Endothelial cell of umbilical vein (primary cell): ENCODE results near the gene RNF224. TPM values are rescaled to one million over a fixed set of nuclear protein-coding genes. Genes with fewer than 3 reads are reported as not detected.

Source experiments
- BruUV-seq: library from RNA; stranded (reverse); fragments of 400-500 nt; replicated peaks from 2 replicates; lab custom pipeline; 2021; lab: Mats Ljungman, UMichigan
- CTCF ChIA-PET: fragments of 300-600, 350-600 bp; sonication (Branson Sonifier 250); formaldehyde crosslinking; loops from one replicate; lab custom pipeline; 2021; ENCODE audit warnings: antibody characterized with exemption, inconsistent platforms; lab: Charles Lee
- POLR2A ChIA-PET: fragments of 300-600, 350-600 bp; sonication (Branson Sonifier 250); formaldehyde crosslinking; loops from one replicate; lab custom pipeline; 2021; ENCODE audit warnings: antibody characterized with exemption, inconsistent platforms; lab: Charles Lee
- DNase-seq: peaks from one replicate; pipeline ENCODE4 v3.0.0-alpha.2; 2011; ENCODE audit warnings: low read depth, low spot score
- FAIRE-seq: peaks from 2 replicates; lab custom pipeline; 2011; peaks lifted over from hg19 to GRCh38; lab: Jason Lieb, UNC
- H2AFZ ChIP-seq: 2 replicates; pipeline ENCODE4 v1.6.0; 2012; ENCODE audit warnings: low read depth, low read length, control low read depth, inconsistent platforms
- H3K27ac ChIP-seq: 2 replicates; pipeline ENCODE4 v1.5.1; 2011; ENCODE audit warnings: low read depth, mild to moderate bottlenecking, control low read depth, low read length, moderate library complexity; ENCODE audit not compliant: insufficient read depth
- H3K27me3 ChIP-seq, 2 experiments: 2 replicates each; pipeline versions ENCODE4 v1.6.0 to v1.6.1; 2011; ENCODE audit warnings: low read length in 2 of 2, mixed read lengths in 1 of 2; ENCODE audit not compliant: control insufficient read depth in 2 of 2, insufficient read depth in 2 of 2
- H3K36me3 ChIP-seq, 2 experiments: 2 replicates in 1 of 2; 3 replicates in 1 of 2; pipeline ENCODE4 v1.5.1; 2011; ENCODE audit warnings: low read length in 2 of 2, mild to moderate bottlenecking in 1 of 2, moderate library complexity in 1 of 2; ENCODE audit not compliant: control insufficient read depth in 2 of 2, insufficient read depth in 2 of 2; ENCODE audit errors: extremely low read depth in 1 of 2
- H3K4me1 ChIP-seq: 3 replicates; pipeline ENCODE4 v1.5.1; 2011; ENCODE audit warnings: mild to moderate bottlenecking, low read length; ENCODE audit not compliant: control insufficient read depth, insufficient read depth; ENCODE audit errors: extremely low read depth
- H3K4me2 ChIP-seq: 2 replicates; pipeline ENCODE4 v1.6.1; 2011; ENCODE audit warnings: low read length, control low read depth, mixed read lengths; ENCODE audit not compliant: insufficient read depth
- H3K4me3 ChIP-seq, 3 experiments: fragments of 200-600 bp in 1 of 3; sonication (generic), shearing (Covaris generic) in 1 of 3; replicated peaks in 1 of 3; 2 replicates each; pipeline ENCODE4 v1.5.1; 2011 to 2016; ENCODE audit warnings: control low read depth in 3 of 3, low read length in 3 of 3, mild to moderate bottlenecking in 2 of 3, inconsistent platforms in 1 of 3, low read depth in 1 of 3, moderate library complexity in 1 of 3; ENCODE audit not compliant: insufficient read depth in 1 of 3
- H3K79me2 ChIP-seq: 2 replicates; pipeline ENCODE4 v1.6.0; 2012; ENCODE audit warnings: low read length, inconsistent platforms; ENCODE audit not compliant: control insufficient read depth, insufficient read depth
- H3K9ac ChIP-seq: replicated peaks from 2 replicates; pipeline ENCODE3; 2011; ENCODE audit warnings: low read length, control low read depth; ENCODE audit not compliant: insufficient read depth; ENCODE audit errors: extremely low read depth
- H3K9me1 ChIP-seq: replicated peaks from 3 replicates; pipeline ENCODE4 v1.6.0; 2011; ENCODE audit warnings: mild to moderate bottlenecking, low read length; ENCODE audit not compliant: control insufficient read depth, insufficient read depth; ENCODE audit errors: extremely low read depth
- H3K9me3 ChIP-seq: replicated peaks from 2 replicates; pipeline ENCODE4 v1.5.1; 2012; ENCODE audit warnings: low read length, inconsistent platforms; ENCODE audit not compliant: control insufficient read depth, insufficient read depth
- H4K20me1 ChIP-seq: replicated peaks from 2 replicates; pipeline ENCODE3; 2011; ENCODE audit warnings: mild to moderate bottlenecking, low read length; ENCODE audit not compliant: control insufficient read depth, insufficient read depth; ENCODE audit errors: extremely low read depth
- EZH2 ChIP-seq: IDR thresholded peaks from 2 replicates; pipeline ENCODE4 v1.6.1; 2012; ENCODE audit warnings: borderline replicate concordance, low read depth, mild to moderate bottlenecking, moderate library complexity, low read length, inconsistent platforms; ENCODE audit not compliant: severe bottlenecking
- FOS ChIP-seq: IDR thresholded peaks from 2 replicates; pipeline ENCODE4 v1.6.1; 2011; ENCODE audit warnings: mild to moderate bottlenecking, low read length, moderate library complexity, borderline replicate concordance; ENCODE audit not compliant: insufficient read depth
- GATA2 ChIP-seq: IDR thresholded peaks from 2 replicates; pipeline ENCODE4 v1.7.0; 2011; ENCODE audit warnings: low read depth, mild to moderate bottlenecking, moderate library complexity, mixed read lengths, low read length; ENCODE audit not compliant: insufficient read length, insufficient read depth
- JUN ChIP-seq: IDR thresholded peaks from 2 replicates; pipeline ENCODE4 v1.6.1; 2011; ENCODE audit warnings: borderline replicate concordance, low read depth; ENCODE audit not compliant: insufficient read length, insufficient read depth
- MAX ChIP-seq: IDR thresholded peaks from 2 replicates; pipeline ENCODE4 v1.6.1; 2011; ENCODE audit not compliant: insufficient read depth, insufficient read length
- MYC ChIP-seq: IDR thresholded peaks from one replicate; pipeline ENCODE4 v1.6.1; 2011; ENCODE audit warnings: mild to moderate bottlenecking, low read depth, low read length
- POLR2A ChIP-seq: IDR thresholded peaks from 2 replicates; pipeline ENCODE4 v1.6.1; 2012; ENCODE audit warnings: low read depth, mild to moderate bottlenecking, control low read depth, low read length
- POLR2AphosphoS5 ChIP-seq: IDR thresholded peaks from 2 replicates; pipeline ENCODE4 v1.6.1; 2012; ENCODE audit warnings: low read depth, mild to moderate bottlenecking, control low read depth, low read length, moderate library complexity; ENCODE audit not compliant: insufficient read depth
- dilution Hi-C: fragments of 300-500 bp; cut with MboI; formaldehyde crosslinking; loops from one replicate; pipeline ENCODE4 v1.15.0; 2019; ENCODE audit warnings: low sequenced_read_pairs; ENCODE audit not compliant: extremely low pct_ligation_motif_present
- intact Hi-C: fragments of 100-400 bp; cut with micrococcal nuclease; formaldehyde crosslinking; loops from one replicate; pipeline ENCODE4 v1.10.0; 2022
- polyA plus RNA-seq, 4 experiments: library from polyadenylated mRNA; depleted of rRNA in 3 of 4; stranded (reverse) in 3 of 4; unstranded in 1 of 4; fragments of >200 nt; gene quantifications; 2 replicates each; pipeline versions ENCODE4 v1.2.1 to v1.2.3, GENCODE V29; 2011 to 2012; ENCODE audit warnings: missing spikeins in 1 of 4
- total RNA-seq: library from RNA; stranded (reverse); gene quantifications from 2 replicates; pipeline ENCODE4 v1.2.3, GENCODE V29; 2021
- TF ChIP-seq, protein P1 (sequence below), 2 donors: IDR thresholded peaks; 1 replicate in 1 of 2; 2 replicates in 1 of 2; pipeline ENCODE4 v1.5.1; 2011; ENCODE audit warnings: low read length in 2 of 2, mild to moderate bottlenecking in 2 of 2, moderate library complexity in 2 of 2, control low read depth in 1 of 2, inconsistent platforms in 1 of 2, low read depth in 1 of 2; ENCODE audit not compliant: insufficient read depth in 1 of 2; ENCODE audit errors: extremely low read depth in 1 of 2

The RNF224 gene
- total and polyA plus RNA-seq, 2 donors (not counting 3 experiments of a cell fraction or from before 2014, with no cell fraction given), result not detected

DNA sequence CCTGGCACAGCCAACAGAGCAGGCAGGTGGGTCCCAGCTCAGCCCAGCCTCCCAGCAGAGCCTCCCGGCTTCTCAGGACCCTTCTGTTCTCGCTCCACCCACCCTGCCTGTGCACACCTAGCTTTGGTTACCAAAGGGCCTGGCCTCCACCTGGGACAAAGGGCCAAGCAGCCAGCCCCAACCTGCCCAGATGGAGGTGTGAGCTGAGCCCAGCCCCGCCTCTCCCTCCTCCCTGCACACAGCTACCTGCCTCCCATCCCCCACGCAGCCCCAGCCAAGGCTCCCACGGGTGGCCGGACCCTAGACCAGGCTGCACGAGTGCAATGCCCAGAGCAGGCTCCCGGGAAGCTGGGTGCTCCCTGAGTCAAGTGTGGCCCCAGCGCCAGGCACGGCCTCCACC, 32.4 kb upstream of the RNF224 start:
- Histone ChIP-seq H3K9ac (no peak overlapping the region), H2AFZ (no peak overlapping the region), H3K9me1 (no peaks in the 10 kb centered on the region), H3K4me1 (peaks cover 5% of the 10 kb centered on the region), H3K27ac (no peak overlapping the region), H4K20me1 (no peaks in the 10 kb centered on the region), H3K79me2 (peaks cover 6% of the 10 kb centered on the region), H3K4me3 (no peak overlapping the region), H3K9me3 (no peaks in the 10 kb centered on the region), H3K27me3 (no peaks in the 10 kb centered on the region), H3K4me2 (no peak overlapping the region), H3K36me3 (peaks cover 0 to 13% of the 10 kb centered on the region in 2 experiments)
- TF ChIP-seq, protein P1, sequence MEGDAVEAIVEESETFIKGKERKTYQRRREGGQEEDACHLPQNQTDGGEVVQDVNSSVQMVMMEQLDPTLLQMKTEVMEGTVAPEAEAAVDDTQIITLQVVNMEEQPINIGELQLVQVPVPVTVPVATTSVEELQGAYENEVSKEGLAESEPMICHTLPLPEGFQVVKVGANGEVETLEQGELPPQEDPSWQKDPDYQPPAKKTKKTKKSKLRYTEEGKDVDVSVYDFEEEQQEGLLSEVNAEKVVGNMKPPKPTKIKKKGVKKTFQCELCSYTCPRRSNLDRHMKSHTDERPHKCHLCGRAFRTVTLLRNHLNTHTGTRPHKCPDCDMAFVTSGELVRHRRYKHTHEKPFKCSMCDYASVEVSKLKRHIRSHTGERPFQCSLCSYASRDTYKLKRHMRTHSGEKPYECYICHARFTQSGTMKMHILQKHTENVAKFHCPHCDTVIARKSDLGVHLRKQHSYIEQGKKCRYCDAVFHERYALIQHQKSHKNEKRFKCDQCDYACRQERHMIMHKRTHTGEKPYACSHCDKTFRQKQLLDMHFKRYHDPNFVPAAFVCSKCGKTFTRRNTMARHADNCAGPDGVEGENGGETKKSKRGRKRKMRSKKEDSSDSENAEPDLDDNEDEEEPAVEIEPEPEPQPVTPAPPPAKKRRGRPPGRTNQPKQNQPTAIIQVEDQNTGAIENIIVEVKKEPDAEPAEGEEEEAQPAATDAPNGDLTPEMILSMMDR (IDR thresholded peaks at IDR 0.05; ENCODE audit: extremely low read depth in 1 of 2, insufficient read depth in 1 of 2, low read depth in 1 of 2, low read length in 2 of 2), result no peak
- TF ChIP-seq POLR2AphosphoS5 (no peak), MYC (no peak), JUN (no peak), EZH2 (no peak), GATA2 (no peak), FOS (no peak), MAX (no peak), POLR2A (no peak)
- dilution Hi-C loops, result no loop called here
- ChIA-PET CTCF (interaction anchor here (1.4 to 2.0 kb wide), 2 partner anchors 33 to 42 kb away, joined by 3 to 6 read pairs; partner anchors contain the start of gene RNF224), POLR2A (no interaction called here)
- DNase-seq (no peak), FAIRE-seq (no peak)
- intact Hi-C loops, result no loop called here
- no TSS peak for BruUV-seq
